ENCODE results near the gene ATAD3B.
"Not testable (repeated sequence)": the region's sequence is repeated elsewhere in the genome, so short reads cannot be mapped to it uniquely, and the experiment has no call there.

The ATAD3B gene

DNA sequence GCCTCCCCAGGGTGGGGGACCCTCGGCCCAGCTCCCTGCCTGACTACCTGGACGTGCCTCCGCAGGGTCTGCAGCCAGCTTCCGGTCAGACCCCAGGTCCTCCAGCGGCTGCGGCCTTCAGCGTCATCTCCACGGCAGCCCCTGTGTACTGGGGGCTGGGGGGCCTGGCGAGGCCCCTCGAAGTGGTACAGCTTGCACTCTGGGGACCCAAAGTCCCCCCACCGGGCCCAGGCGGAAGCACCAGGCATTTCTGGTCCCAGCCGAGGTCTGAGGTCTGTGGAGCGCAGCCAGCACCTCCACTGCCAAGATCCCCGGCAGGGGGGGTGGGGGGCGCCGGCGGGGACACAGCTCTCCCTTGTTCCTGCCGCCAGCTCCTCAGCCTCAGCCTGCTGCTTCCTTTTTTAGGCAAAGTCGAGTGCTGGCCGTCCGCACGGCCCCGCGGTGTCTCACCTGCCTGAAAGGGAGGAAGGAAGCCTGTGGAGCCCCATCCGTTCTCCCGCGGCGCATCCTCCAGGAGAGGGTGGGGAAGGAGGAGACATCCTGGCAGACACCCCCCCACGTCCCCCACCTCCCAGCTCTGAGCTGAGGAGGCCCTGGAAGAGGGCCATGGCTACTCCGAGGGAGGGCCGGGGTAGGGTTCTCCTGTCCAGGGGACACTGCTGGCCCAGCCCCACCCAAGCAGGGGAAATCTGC lies 37.3 kb upstream of the ATAD3B start:
- peak; percentile 41 for DNase-seq

DNA sequence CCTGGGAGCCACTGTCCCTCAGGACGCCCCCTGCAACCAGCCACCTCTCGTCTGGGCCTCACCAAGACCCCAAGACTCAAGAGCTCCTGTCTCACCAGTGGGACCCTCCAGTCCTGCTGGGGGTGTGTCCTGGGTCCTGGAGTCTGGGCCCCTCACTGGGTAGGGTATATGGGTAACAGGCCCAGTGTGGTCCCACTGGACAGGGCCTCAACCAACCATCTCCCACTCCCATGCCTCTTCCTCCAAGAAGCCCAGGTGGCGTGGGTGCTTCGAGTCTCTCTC lies 36.8 kb upstream of the ATAD3B start:
- DNase-seq = no peak

DNA sequence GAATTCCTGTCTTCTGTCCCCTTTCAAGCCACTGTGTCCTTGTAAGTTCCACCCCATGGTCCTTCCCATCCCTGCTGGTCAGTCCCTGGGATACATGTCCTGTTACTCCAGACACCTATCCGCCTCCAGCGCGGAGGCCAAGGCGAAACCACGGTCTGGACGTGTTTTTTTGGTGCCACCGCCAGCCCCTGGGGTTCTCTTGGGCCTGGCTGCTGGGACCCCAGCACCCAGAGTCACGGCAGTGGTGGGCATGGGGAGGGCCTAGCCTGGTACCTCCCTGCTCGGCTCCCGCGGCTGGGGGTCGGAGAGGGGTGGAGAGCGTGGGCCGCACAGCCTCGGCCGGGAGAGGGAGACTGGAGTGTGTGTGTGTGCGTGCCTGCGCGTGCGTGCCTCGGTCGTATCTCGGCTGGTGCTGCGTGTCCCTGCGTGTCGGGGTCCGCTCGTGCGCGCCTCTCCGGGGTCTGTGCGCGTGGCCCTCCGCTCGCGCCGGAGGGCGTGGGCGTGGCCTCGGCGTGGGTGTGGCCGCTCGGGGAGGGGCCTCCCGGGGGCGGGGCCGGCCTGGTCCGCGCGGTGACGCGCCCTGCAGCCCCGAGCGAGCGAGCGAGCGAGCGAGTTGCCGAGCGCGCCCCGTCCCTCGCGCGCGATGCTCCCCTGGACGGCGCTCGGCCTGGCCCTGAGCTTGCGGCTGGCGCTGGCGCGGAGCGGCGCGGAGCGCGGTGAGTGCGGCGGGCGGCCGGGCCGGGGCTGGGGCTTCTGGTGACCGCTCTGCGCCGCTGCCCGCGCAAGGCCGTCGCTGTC lies 36.3 kb upstream of the ATAD3B start, which contains the start of gene VWA1:
VWA1 (plus strand) TSS at position 585 of the 798 bp plus-strand sequence; CDS start at position 644, 59 bp downstream.
- no peak for DNase-seq

DNA sequence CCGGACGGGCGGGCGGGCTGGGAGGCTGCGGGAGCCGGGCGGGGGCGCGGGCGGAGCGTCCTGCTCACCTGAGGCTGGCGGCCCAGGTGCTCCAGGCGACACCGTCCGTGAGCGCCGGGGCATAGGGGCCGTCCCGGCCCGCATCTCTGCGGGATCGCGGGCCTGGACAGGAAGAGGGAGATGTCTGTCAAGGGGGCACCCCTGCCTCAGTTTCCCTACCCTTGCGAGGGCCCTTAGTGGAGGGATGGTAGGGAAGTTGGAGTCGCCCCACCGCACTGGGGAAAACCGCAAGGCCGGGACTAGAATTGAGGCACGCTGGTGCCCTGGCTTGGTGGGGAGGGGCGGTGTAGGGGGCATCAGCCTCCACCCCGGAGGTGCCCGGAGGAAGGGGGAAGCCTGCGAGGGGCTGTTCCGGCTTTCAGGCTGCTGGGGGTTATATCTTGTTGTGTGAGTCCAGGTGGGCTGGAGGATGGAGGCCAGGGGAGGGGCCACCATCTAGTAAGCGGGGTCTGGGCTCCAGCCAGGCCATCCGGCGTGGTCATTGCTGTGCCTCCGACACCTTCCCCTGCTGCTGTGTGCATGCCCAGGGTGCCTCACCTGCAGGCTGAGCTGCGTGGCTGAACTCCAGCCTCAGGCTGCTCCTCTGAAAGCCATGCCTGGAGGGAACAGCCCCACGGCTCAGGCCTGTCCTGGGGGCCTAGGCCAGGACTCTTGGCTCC lies 35.5 kb upstream of the ATAD3B start:
- no peak for DNase-seq

DNA sequence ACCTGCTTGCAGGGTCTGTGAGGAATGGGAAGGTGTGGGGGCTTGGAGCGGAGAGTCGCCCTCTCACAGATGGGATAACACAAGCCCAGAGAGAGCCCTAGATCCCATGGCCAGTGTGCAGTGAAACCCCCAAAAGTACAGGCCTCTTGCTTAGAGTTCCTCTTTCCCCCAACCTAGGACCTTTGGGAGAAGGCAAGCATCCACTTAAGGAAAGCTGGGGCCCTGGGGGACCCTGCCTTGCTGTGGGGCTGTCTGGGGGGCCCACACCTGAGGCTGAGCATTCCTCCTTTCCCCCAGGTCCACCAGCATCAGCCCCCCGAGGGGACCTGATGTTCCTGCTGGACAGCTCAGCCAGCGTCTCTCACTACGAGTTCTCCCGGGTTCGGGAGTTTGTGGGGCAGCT lies 34.9 kb upstream of the ATAD3B start:
- DNase-seq = no peak

DNA sequence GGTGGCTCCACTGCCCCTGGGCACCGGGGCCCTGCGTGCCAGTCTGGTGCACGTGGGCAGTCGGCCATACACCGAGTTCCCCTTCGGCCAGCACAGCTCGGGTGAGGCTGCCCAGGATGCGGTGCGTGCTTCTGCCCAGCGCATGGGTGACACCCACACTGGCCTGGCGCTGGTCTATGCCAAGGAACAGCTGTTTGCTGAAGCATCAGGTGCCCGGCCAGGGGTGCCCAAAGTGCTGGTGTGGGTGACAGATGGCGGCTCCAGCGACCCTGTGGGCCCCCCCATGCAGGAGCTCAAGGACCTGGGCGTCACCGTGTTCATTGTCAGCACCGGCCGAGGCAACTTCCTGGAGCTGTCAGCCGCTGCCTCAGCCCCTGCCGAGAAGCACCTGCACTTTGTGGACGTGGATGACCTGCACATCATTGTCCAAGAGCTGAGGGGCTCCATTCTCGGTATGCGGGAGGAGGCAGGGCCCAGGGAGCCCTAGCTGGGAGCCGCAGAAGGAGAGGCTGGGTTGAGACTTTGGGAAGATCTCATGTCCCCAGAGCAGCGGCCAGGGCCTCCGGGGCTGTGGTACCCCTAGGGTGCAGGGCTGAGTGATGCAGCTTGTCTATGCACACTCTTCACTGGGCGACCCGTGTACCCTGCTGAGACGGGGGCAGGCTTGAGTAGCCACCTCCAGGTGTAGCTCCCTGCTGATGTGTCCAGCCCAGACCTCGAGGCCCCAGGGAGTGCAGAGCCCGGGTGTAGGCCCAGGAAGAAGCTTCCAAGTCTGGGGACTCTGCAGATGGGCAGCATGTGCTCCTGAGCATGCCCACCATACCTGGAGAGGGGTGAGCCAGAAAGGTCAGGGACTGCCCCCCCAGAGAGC lies 34.3 kb upstream of the ATAD3B start:
- no peak for DNase-seq

DNA sequence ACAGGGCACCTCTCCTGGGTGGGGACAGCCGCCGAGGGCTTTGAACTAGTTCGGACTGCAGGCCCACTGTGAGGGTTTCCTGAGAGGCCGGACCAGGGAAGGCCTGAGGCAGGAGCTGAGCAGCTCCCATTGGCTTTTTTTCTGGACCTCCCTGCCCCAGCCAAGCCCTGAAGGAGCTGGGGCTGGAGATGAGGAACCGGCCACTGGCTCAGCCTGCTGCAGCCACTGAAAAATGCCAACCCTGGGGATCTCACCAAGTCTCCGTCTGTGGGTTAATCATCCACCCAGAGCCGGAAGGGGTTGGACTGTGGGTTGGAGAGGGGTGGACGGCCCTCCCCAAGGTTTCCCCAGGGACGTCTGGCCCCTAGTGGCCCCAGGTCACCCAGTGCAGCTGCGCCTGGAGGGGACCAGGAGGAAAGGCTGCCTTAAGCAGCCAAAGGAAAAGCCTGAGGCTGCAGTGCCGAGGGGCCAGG lies 33.6 kb upstream of the ATAD3B start:
- DNase-seq = no peak

DNA sequence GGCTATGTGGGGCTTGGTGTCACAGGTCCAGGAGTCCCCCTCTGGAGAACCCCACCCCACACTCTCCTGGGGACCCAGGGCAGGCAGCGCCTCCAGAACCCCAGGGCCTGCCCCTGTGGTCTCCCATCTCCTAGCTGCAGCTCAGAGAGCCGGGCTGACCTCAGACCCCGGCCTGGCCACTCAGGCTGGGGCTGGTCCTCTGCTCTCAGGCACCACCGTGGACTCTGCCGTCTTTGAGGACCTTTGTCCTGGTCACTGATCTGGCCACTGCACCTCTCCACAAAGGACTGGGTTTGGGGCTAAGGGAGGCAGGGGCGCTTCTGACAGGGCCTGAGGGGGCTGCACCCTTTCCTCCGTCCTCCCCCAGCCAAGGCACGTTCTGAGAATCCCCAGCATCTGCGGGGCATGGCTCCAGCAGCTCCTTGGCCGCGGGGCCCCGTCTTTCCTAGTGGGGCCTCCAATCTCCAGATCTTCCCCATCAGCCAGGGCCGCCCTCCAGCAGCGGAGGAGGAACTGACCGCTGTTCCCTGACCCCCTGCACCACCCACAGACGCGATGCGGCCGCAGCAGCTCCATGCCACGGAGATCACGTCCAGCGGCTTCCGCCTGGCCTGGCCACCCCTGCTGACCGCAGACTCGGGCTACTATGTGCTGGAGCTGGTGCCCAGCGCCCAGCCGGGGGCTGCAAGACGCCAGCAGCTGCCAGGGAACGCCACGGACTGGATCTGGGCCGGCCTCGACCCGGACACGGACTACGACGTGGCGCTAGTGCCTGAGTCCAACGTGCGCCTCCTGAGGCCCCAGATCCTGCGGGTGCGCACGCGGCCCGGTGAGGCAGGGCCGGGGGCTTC lies 32.8 kb upstream of the ATAD3B start:
- DNase-seq = no peak

DNA sequence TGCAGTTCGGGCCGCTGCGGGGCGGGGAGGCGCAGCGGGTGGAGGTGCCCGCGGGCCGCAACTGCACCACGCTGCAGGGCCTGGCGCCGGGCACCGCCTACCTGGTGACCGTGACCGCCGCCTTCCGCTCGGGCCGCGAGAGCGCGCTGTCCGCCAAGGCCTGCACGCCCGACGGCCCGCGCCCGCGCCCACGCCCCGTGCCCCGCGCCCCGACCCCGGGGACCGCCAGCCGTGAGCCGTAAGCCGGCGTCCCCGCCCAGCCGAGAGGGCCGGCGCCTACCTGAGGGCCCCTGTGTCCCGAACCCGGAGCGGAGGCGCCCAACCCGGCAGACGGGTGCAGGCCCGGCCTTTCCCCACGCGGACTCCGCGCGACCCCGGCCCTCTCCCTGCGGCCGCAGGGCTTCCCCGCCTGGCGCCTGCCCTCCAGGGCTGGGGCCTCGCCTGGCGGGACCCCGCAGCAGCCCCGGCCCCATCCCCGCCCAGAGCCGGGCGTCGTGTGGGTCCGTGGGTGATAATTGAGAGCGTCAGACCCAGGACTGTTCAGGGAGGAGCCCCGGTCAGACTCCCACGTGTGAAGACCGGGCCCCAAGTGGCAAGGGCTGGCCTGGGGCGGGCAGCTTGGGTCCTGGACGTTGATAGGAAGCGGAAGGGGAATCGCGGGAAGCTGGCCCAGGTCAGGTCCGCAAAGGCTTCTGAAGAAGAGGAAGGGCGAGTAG lies 31.9 kb upstream of the ATAD3B start:
- no peak for DNase-seq

DNA sequence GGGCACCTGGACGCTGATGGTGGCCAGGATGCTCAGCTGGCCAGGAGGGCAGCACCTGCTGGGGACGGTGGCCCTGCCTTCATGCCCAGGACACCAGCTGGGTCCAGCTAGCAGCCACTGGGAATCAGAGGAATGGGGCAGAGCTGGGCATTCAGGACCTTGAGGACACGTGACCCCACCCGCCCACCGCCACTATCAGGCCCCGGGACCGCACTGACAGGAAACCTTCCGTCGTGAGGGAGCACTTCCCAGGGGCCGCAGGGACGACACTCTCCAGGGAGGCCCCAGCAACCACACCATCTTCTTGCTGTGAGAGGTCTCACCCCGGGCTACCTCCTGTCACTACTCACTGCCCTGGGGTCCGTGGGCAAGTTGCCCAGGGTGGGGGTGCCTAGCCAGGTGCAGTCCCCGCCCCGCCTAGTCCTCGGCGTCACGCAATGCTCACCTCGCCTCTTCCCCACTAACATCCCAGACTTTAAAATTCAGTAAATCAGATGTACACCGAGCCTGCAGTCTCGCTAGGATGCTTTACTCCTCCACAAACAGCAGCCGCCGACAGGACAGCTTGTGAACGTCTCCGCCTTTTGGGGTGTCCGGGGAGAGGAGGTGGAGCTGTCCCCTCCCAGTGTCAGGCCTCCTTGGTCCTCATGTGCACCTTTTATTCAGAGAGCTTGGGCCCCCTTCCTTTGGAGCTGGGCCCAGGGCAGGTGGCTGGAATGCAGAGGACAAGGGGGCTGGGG lies 31.1 kb upstream of the ATAD3B start:
- no peak for DNase-seq

DNA sequence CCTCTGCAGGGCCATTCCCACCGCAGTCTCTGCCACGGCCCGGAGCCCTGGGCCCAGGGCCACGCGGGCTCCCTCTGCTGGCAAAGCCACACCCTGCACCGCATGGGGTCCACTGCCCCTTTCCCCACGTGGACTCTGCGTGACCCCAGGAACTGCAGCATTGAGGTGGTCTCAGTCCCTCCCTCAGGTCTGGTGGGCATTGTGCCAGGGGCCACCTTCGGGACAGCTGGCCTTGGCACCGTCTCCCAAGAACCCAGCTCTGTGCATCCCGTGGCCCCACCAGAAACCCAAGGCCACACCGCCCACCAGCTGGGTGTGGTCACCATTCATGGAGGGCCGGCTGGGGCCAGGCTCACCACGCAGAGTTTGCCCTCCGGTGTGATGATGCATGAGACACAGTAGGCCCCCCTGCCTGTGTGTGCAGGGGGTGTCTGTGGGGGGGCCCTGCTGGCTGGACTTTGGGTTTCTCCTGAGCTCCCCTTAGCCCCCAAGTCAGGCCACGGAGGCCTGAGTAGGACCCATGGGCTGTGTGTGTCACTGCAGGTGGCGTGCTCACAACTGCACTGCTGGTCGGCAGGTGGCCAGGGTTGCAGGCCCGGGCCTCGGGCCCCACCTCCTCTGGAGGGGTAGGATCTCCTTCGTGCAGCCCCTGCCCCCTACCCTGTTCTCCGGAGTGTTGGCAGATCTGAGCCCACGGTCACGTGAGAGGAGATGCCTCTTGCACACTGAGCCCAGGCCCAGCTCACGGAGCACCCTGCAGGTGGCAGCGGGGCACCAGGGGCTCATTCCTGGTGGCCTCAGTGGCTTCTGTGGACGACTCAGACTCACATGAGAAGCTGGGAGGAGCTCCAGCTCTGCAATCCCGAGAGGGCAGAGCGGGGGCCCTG lies 30.3 kb upstream of the ATAD3B start:
- DNase-seq = peak; percentile 51

DNA sequence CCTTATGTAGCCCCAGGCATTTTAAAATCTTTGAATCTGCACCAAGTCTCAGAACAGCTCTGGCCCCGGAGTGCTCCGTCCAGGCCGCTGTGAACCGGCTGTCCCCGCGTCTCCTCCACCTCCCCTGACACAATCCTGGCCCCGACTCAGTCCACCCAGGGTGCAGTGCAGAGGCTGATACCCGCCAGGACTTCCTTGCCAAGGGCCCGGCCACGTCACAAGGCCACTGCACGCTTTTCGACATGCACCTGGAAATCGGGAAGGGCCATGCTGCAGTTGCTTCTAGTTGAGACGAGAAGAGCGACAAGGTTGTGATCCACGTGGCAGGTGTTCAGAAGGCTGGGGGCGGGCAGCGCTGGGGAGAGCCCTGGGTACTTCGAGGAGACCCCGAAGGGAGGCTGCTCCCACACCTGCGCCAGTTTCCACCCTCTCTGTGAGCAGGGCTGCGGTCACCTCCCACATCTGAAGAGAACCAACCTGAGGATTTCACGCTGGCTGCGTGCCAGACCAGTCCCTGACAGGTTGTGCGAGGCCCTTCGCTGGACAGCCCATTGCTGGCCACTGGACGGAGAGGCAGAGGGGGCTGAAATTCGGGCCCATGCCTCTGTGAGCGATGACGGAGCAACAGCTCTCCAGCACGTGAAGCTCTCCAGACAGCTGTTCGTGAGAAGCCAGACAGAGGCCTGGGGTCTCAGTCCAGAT lies 29.3 kb upstream of the ATAD3B start:
- DNase-seq = no peak

DNA sequence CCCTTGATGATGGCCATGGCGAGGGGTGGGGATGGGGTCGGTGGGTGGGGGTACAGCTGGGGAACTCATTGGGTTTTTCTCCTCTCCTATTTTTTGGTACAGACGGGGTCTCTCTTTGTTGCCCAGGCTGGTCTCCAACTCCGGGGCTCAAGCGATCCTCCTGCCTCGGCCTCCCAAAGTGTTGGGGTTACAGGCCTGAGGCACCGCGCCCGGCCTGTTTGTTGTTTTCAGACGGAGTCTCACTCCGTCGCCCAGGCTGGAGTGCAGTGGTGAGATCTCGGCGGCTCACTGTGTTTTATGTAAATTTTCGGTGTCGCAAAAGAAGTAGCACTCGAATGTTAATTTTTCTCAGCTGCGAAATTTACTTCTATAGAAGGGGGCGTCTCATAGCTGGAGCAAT lies 24.9 kb upstream of the ATAD3B start:
- not testable (repeated sequence) for DNase-seq

DNA sequence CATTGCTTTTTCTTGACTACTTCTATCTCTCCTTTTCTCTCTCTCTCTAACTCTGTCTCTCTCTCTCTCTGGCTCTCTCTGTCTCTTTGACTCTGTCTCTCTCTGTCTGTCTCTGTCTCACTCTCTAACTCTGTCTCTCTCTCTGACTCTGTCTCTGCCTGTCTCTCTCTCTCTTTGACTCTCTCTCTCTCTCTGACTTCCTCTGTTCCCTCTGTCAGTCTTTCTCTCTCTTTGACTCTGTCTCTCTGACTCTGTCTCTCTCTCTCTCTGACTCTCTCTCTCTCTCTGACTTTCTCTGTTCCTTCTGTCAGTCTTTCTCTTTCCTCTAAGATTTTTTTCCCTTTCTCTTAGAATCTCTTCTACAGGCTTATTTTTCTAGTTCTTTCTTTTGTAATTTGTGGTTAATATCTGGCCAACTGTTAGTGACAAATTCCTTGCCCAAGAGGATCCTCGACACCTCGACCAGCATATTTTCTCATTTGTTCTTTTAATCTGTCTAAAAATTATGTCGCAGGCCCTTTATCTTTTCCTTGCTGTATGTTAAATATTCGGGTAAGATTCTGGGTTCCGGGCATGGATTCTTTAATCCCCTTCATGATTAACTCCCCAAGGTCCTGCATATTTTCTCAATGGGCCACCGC lies 22.3 kb upstream of the ATAD3B start, which contains the start of gene ATAD3C:
ATAD3C (plus strand) TSS at position 591 of the 641 bp plus-strand sequence. CDS start 995 bp downstream, outside the sequence.
- DNase-seq = no peak

DNA sequence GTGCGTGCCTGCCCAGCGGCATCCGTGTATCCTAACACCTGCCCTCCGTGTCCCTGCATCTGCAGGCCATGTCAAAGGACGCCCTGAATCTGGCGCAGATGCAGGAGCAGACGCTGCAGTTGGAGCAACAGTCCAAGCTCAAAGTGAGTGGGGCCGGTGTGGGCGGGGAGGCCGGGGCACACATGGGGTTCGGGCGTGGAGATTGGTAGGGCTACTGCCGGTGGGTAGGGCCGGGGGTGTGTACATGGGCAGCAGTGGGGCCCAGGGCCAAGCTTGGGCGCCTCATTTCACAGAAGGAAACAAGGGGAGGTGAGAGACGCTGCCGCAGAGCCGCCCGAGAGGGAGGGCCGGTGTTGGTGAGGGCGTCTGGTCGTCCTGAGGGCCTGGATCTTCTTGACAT lies 20.9 kb upstream of the ATAD3B start:
- DNase-seq = not testable (repeated sequence)

DNA sequence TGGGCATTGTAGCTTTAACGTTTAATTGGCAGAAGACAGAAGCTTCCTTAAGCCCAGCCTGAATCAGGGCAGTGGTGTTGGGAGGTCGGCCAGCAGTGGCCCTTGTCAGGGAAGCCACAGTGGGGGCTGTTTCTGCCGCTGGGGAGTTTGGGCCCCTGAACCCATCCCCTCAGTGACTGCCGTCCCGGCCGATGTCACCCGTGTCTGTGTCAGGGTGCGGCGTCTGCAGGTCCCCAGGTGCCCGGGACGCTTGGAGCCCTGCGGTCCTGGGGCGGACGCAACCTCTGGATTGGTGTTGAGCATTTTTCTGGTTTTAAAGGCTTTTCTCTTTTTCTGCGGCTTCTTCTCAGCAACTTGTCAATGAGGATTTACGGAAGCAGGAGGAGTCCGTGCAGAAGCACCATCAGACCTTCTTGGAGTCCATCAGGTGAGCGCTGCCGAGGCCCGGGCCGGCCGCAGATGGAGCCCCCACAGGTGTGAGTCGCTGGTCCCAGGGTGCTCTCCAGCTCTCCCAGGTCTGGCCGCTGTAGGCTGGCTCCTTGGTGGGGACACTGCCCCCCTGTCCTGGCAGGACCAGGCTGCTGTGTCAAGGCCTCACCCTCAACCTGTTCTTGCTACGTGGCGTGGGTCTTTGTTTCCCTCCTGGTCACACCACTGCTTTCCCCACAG lies 19.7 kb upstream of the ATAD3B start:
- DNase-seq = no peak

DNA sequence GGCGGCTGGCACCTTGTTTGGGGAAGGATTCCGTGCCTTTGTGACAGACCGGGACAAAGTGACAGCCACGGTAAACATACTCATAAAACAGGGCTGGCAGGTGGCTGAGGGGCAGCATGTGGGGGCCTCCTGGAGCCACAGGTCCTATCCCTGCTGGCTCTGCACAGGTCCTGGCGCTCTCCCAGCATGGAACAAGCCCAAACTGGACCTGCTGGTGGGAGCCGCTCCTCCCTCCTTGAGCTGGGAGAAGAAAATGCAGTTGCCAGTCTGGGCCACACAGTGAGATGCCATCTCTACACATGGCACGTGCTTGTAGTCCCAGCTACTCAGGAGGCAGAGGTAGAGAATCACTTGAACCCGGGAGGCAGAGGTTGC lies 19.2 kb upstream of the ATAD3B start:
- DNase-seq = peak; percentile 90
